K562 (cell line): Measurements from ENCODE around the gene ZNF513. TPM values are rescaled to one million over a fixed set of nuclear protein-coding genes. Genes with fewer than 3 reads are reported as not detected.
A peak's percentile ranks its signal among the peaks of the same experiment; 100 is the strongest.

Experiments used
- CREB3L1 ChIP-seq: fragments of 450-650 bp; IDR thresholded peaks from 2 replicates; pipeline ENCODE4 v1.6.1; 2014; ENCODE audit warnings: low read depth, mild to moderate bottlenecking, moderate library complexity, borderline replicate concordance
- ETS1 ChIP-seq: conservative IDR thresholded peaks from 2 replicates; pipeline ENCODE4 v1.6.1; 2011; ENCODE audit warnings: low read depth, mild to moderate bottlenecking, low read length; ENCODE audit not compliant: control insufficient read depth
- MYBL2 ChIP-seq, 2 experiments: fragments of 450-650 bp in 1 of 2; sonication (generic) in 1 of 2; formaldehyde crosslinking in 1 of 2; IDR thresholded peaks; 2 replicates each; pipeline versions ENCODE4 v1.6.1 to v1.8.1; 2017 to 2022; ENCODE audit warnings: borderline replicate concordance in 1 of 2, inconsistent platforms in 1 of 2, low read depth in 1 of 2, mild to moderate bottlenecking in 1 of 2, missing genetic modification reagents in 1 of 2, moderate library complexity in 1 of 2
- NKRF ChIP-seq: fragments of 450-650 bp; IDR thresholded peaks from 2 replicates; pipeline ENCODE4 v1.6.1; 2016; ENCODE audit warnings: borderline replicate concordance
- ZMIZ1 ChIP-seq, 2 experiments: fragments of 150-350 bp in 1 of 2; IDR thresholded peaks; 2 replicates each; pipeline ENCODE4 v1.6.1; 2012 to 2016; ENCODE audit warnings: low read depth in 2 of 2, low read length in 2 of 2, mild to moderate bottlenecking in 1 of 2, moderate library complexity in 1 of 2
- ZNF407 ChIP-seq: fragments of 450-650 bp; IDR thresholded peaks from 2 replicates; pipeline ENCODE4 v1.6.1; 2016; ENCODE audit warnings: low read depth
- ZNF764 ChIP-seq: fragments of 250-450 bp; sonication (Bioruptor Pico); IDR thresholded peaks from 2 replicates; pipeline ENCODE4 v1.4.0; 2020; ENCODE audit warnings: low read depth, mild to moderate bottlenecking, moderate library complexity
- polyA plus RNA-seq, 8 experiments: library from polyadenylated mRNA; depleted of rRNA in 4 of 8; stranded (reverse) in 5 of 8; unstranded in 3 of 8; fragments of >200 nt; fragmentation: Nextera tagmentation in 2 of 8; fragmentation: Illumina TruSeq in 1 of 8; extraction: Ambion mirVana in 2 of 8; extraction: Trizol in 1 of 8; gene quantifications; 2 replicates each; pipeline versions ENCODE4 v1.2.1 to v1.2.3, GENCODE V29; 2011 to 2014; ENCODE audit warnings: inconsistent platforms in 1 of 8, missing spikeins in 1 of 8
- total RNA-seq, 7 experiments: library from RNA; depleted of rRNA in 6 of 7; stranded (reverse); fragments of >200 nt in 6 of 7; fragmentation: Illumina TruSeq in 2 of 7; extraction: Trizol in 2 of 7; gene quantifications; 2 replicates each; pipeline versions ENCODE4 v1.2.1 to v1.2.3, GENCODE V29; 2011 to 2021; ENCODE audit warnings: low replicate concordance in 1 of 7

ZNF513 gene
- total and polyA plus RNA-seq, 9 of the 15 experiments (the other 6 are each of a cell fraction or from before 2014, with no cell fraction given) = 0.04 to 13.6 (median 4.4) TPM

- 0 out of 2 replicates have a peak, but pooled peaks have one; percentile 53 for TF ChIP-seq ZNF407
- TF ChIP-seq NKRF = peak; percentile 27; the same call in 1 of the 2 replicates
- TF ChIP-seq ZMIZ1 (IDR thresholded peaks at IDR 0.05; ENCODE audit: low read depth in 2 of 2, low read length in 2 of 2) = peak in 1 of 2 experiments; percentile 29; a peak in 1 of 4 replicates
- 0 out of 2 replicates have a peak, but pooled peaks have one; percentile 24 for TF ChIP-seq ZNF764 (CRISPR knock-in tag)
- TF ChIP-seq CREB3L1 = peak; percentile 73; the same call in 1 of the 2 replicates
- TF ChIP-seq MYBL2 (IDR thresholded peaks at IDR 0.05; ENCODE audit: low read depth) = peak; percentile 76
- no peak for TF ChIP-seq MYBL2 (CRISPR knock-in tag; IDR thresholded peaks at IDR 0.05; ENCODE audit: borderline replicate concordance)
- peak; percentile 51 for TF ChIP-seq ETS1
Measured at GRCh38 chr2:27409321-27410073, 29.0 kb upstream of the ZNF513 start, which contains the start of gene PPM1G (continued).
